H1 (cell line): ENCODE measurements around the gene CNDP2. TPM values are rescaled to one million over a fixed set of nuclear protein-coding genes. Genes with fewer than 3 reads are reported as not detected.

Experiments used
- CTCF ChIA-PET: fragments of 300-600 bp; sonication (Branson Sonifier 250); formaldehyde crosslinking; loops from one replicate; lab custom pipeline; 2021; ENCODE audit not compliant: partially characterized antibody; lab: Charles Lee
- POLR2A ChIA-PET: fragments of 300-600 bp; sonication (Branson Sonifier 250); formaldehyde crosslinking; loops from one replicate; lab custom pipeline; 2021; ENCODE audit warnings: inconsistent platforms; ENCODE audit not compliant: partially characterized antibody; lab: Charles Lee
- DNase-seq, 2 experiments: peaks; one replicate each; pipeline versions ENCODE4 v3.0.0 to v3.0.0-alpha.2; 2010 to 2022; ENCODE audit warnings: low spot score in 2 of 2, low read depth in 1 of 2, mixed read lengths in 1 of 2
- FAIRE-seq: peaks from 2 replicates; lab custom pipeline; 2011; peaks lifted over from hg19 to GRCh38; lab: Jason Lieb, UNC
- H2AFZ ChIP-seq: 2 replicates; pipeline ENCODE4 v1.8.1; 2012; ENCODE audit warnings: low read length, inconsistent platforms
- H2AK5ac ChIP-seq: 2 replicates; pipeline ENCODE4 v1.6.1; 2013; ENCODE audit warnings: low read depth, low read length
- H2BK120ac ChIP-seq: replicated peaks from 2 replicates; pipeline ENCODE3; 2013; ENCODE audit warnings: low read depth, low read length, inconsistent platforms
- H2BK12ac ChIP-seq: 2 replicates; pipeline ENCODE4 v1.6.1; 2013; ENCODE audit warnings: low read depth, low read length
- H2BK15ac ChIP-seq: 2 replicates; pipeline ENCODE4 v1.6.1; 2013; ENCODE audit warnings: low read length
- H2BK20ac ChIP-seq: 2 replicates; pipeline ENCODE4 v1.6.1; 2013; ENCODE audit warnings: low read length
- H2BK5ac ChIP-seq: 2 replicates; pipeline ENCODE4 v1.6.1; 2013; ENCODE audit warnings: low read depth, low read length
- H3K14ac ChIP-seq: 2 replicates; pipeline ENCODE4 v1.6.1; 2013; ENCODE audit warnings: inconsistent platforms; ENCODE audit not compliant: insufficient read length
- H3K18ac ChIP-seq: 2 replicates; pipeline ENCODE4 v1.6.1; 2013; ENCODE audit warnings: low read length; ENCODE audit errors: extremely low read depth
- H3K23ac ChIP-seq: 2 replicates; pipeline ENCODE4 v1.6.1; 2013; ENCODE audit warnings: inconsistent platforms; ENCODE audit not compliant: insufficient read length
- H3K23me2 ChIP-seq: 2 replicates; pipeline ENCODE4 v1.6.1; 2013; ENCODE audit warnings: low read depth, low read length
- H3K27ac ChIP-seq: 2 replicates; pipeline ENCODE4 v1.6.1; 2011; ENCODE audit warnings: low read depth, low read length, inconsistent platforms
- H3K27me3 ChIP-seq, 4 experiments: replicated peaks in 1 of 4; 1 replicate in 1 of 4; 2 replicates in 3 of 4; pipeline versions ENCODE4 v1.6.1 to v1.8.1; 2011 to 2013; ENCODE audit warnings: low read length in 3 of 4, mild to moderate bottlenecking in 3 of 4, inconsistent platforms in 2 of 4, mixed read lengths in 2 of 4, moderate library complexity in 1 of 4; ENCODE audit not compliant: control insufficient read depth in 3 of 4, insufficient read depth in 3 of 4; ENCODE audit errors: extremely low read depth in 1 of 4
- H3K36me3 ChIP-seq, 4 experiments: 2 replicates each; pipeline versions ENCODE4 v1.6.1 to v1.8.1; 2011 to 2013; ENCODE audit warnings: mild to moderate bottlenecking in 4 of 4, low read length in 3 of 4, moderate library complexity in 2 of 4, control low read depth in 1 of 4, inconsistent platforms in 1 of 4; ENCODE audit not compliant: insufficient read depth in 4 of 4, control insufficient read depth in 2 of 4
- H3K4ac ChIP-seq: replicated peaks from 2 replicates; pipeline ENCODE3; 2013; ENCODE audit warnings: low read length, low read depth, mixed read lengths, inconsistent platforms; ENCODE audit not compliant: insufficient read length
- H3K4me1 ChIP-seq, 4 experiments: replicated peaks in 1 of 4; 1 replicate in 1 of 4; 2 replicates in 3 of 4; pipeline versions ENCODE4 v1.6.1 to v1.8.1; 2011 to 2013; ENCODE audit warnings: low read length in 3 of 4, inconsistent platforms in 2 of 4, mixed read lengths in 1 of 4; ENCODE audit not compliant: insufficient read depth in 4 of 4, control insufficient read depth in 3 of 4
- H3K4me2 ChIP-seq, 2 experiments: 2 replicates each; pipeline versions ENCODE4 v1.6.1 to v1.8.1; 2011 to 2013; ENCODE audit warnings: low read depth in 2 of 2, low read length in 2 of 2, control low read depth in 1 of 2, inconsistent platforms in 1 of 2, mild to moderate bottlenecking in 1 of 2; ENCODE audit not compliant: insufficient read depth in 1 of 2
- H3K4me3 ChIP-seq, 4 experiments: fragments of 200-600, 300-600 bp in 1 of 4; sonication (generic), shearing (Covaris generic), sonication (Bioruptor Twin) in 1 of 4; 2 replicates each; pipeline versions ENCODE4 v1.5.1 to v1.8.1; 2011 to 2016; ENCODE audit warnings: low read length in 4 of 4, low read depth in 3 of 4, control low read depth in 2 of 4, inconsistent platforms in 2 of 4, mild to moderate bottlenecking in 2 of 4, mixed read lengths in 1 of 4, moderate library complexity in 1 of 4; ENCODE audit not compliant: insufficient read depth in 2 of 4; ENCODE audit errors: extremely low read depth in 1 of 4
- H3K56ac ChIP-seq: replicated peaks from 2 replicates; pipeline ENCODE3; 2013; ENCODE audit warnings: low read depth, mild to moderate bottlenecking, mixed read lengths, low read length, inconsistent platforms; ENCODE audit not compliant: insufficient read length
- H3K79me1 ChIP-seq: 2 replicates; pipeline ENCODE4 v1.6.1; 2013; ENCODE audit warnings: low read depth, low read length, control low read depth
- H3K79me2 ChIP-seq, 2 experiments: 2 replicates each; pipeline versions ENCODE4 v1.6.1 to v1.8.1; 2012 to 2013; ENCODE audit warnings: low read length in 2 of 2, mild to moderate bottlenecking in 2 of 2, inconsistent platforms in 1 of 2; ENCODE audit not compliant: insufficient read depth in 2 of 2, control insufficient read depth in 1 of 2
- H3K9ac ChIP-seq, 4 experiments: replicated peaks in 1 of 4; 1 replicate in 1 of 4; 2 replicates in 3 of 4; pipeline versions ENCODE4 v1.6.1 to v1.8.1; 2011 to 2013; ENCODE audit warnings: low read depth in 3 of 4, low read length in 3 of 4, control low read depth in 2 of 4, mild to moderate bottlenecking in 2 of 4, moderate library complexity in 2 of 4, inconsistent platforms in 1 of 4; ENCODE audit errors: extremely low read depth in 1 of 4
- H3K9me3 ChIP-seq, 2 experiments: 2 replicates each; pipeline versions ENCODE4 v1.6.1 to v1.8.1; 2012 to 2013; ENCODE audit warnings: mild to moderate bottlenecking in 2 of 2, moderate library complexity in 2 of 2, control low read depth in 1 of 2, inconsistent platforms in 1 of 2, low read depth in 1 of 2, low read length in 1 of 2, mixed read lengths in 1 of 2; ENCODE audit not compliant: insufficient read depth in 2 of 2
- H4K20me1 ChIP-seq, 2 experiments: replicated peaks in 1 of 2; 2 replicates each; pipeline versions ENCODE3 to v1.8.1; 2011 to 2013; ENCODE audit warnings: inconsistent platforms in 2 of 2, low read length in 2 of 2, mild to moderate bottlenecking in 1 of 2; ENCODE audit not compliant: insufficient read depth in 2 of 2, control insufficient read depth in 1 of 2
- H4K5ac ChIP-seq: 2 replicates; pipeline ENCODE4 v1.6.1; 2013; ENCODE audit warnings: low read length, low read depth, mixed read lengths, inconsistent platforms; ENCODE audit not compliant: insufficient read length
- H4K8ac ChIP-seq: 2 replicates; pipeline ENCODE4 v1.8.0; 2013; ENCODE audit warnings: mild to moderate bottlenecking, moderate library complexity, low read length, inconsistent platforms; ENCODE audit not compliant: insufficient read depth; ENCODE audit errors: extremely low read depth
- H4K91ac ChIP-seq: replicated peaks from 2 replicates; pipeline ENCODE3; 2013; ENCODE audit warnings: low read length, mixed read lengths, inconsistent platforms; ENCODE audit not compliant: insufficient read length
- CREB1 ChIP-seq: IDR thresholded peaks from 2 replicates; pipeline ENCODE4 v1.6.1; 2012; ENCODE audit warnings: inconsistent platforms
- NANOG ChIP-seq: IDR thresholded peaks from 2 replicates; pipeline ENCODE4 v1.6.1; 2011; ENCODE audit warnings: low read length, low read depth, mild to moderate bottlenecking, inconsistent platforms; ENCODE audit not compliant: insufficient read depth, poor library complexity, severe bottlenecking
- POLR2A ChIP-seq, 2 experiments: IDR thresholded peaks; 1 replicate in 1 of 2; 2 replicates in 1 of 2; pipeline ENCODE4 v1.6.1; 2011; ENCODE audit warnings: low read depth in 2 of 2, low read length in 2 of 2, mild to moderate bottlenecking in 2 of 2; ENCODE audit errors: control extremely low read depth in 1 of 2
- RNF2 ChIP-seq: fragments of 200-900, 300-1000 bp; sonication (generic); IDR thresholded peaks from 2 replicates; pipeline ENCODE4 v1.7.1; 2016; ENCODE audit warnings: borderline replicate concordance, low read depth, mild to moderate bottlenecking, antibody characterized with exemption, low read length; ENCODE audit not compliant: poor library complexity, severe bottlenecking; ENCODE audit errors: missing control alignments
- WGBS, 2 experiments: shearing (Covaris generic) in 1 of 2; methylation state at CpG; one replicate each; pipeline versions ENCODE4 v1.1.6 to v1.1.7; 2013 to 2015; ENCODE audit warnings: low lambda C conversion rate in 2 of 2, mixed read lengths in 2 of 2, inconsistent platforms in 1 of 2, low coverage in 1 of 2, missing lambda C conversion rate in 1 of 2; ENCODE audit not compliant: insufficient replicate concordance in 2 of 2, insufficient coverage in 1 of 2, insufficient read length in 1 of 2; ENCODE audit errors: extremely low coverage in 1 of 2, missing lambda C conversion rate in 1 of 2; 5-methylcytosine and 5-hydroxymethylcytosine counted together
- polyA plus RNA-seq, 7 experiments: library from polyadenylated mRNA; depleted of rRNA in 3 of 7; stranded (reverse) in 5 of 7; unstranded in 2 of 7; fragments of >200 nt in 5 of 7; fragments of 200-250 nt in 2 of 7; gene quantifications; 1 replicate in 5 of 7; 2 replicates in 1 of 7; 4 replicates in 1 of 7; pipeline versions ENCODE4 v1.2.1 to v1.2.3, GENCODE V29; 2011 to 2013; ENCODE audit warnings: missing spikeins in 2 of 7, mixed read lengths in 2 of 7
- total RNA-seq: library from RNA; stranded (reverse); fragmentation: NEBNext Ultra II Directional; extraction: Animal tissue kit (Norgen Biotek cat#: 25700); gene quantifications from 2 replicates; pipeline ENCODE4 v1.2.1, GENCODE V29; 2021

CNDP2 gene
- total and polyA plus RNA-seq, 2 of the 8 experiments (the other 6 are each of a cell fraction or from before 2014, with no cell fraction given) = 71.8 to 243 TPM

GRCh38 chr18:74463983-74464382 lies 32.2 kb upstream of the CNDP2 start:
- Histone ChIP-seq H2BK20ac (no peak overlapping the region), H4K20me1 (no peaks in the 10 kb centered on the region), H3K56ac (no peak overlapping the region), H2BK12ac (no peak overlapping the region), H3K27ac (no peak overlapping the region), H2BK120ac (no peak overlapping the region), H3K23ac (no peak overlapping the region), H2BK5ac (no peak overlapping the region), H3K18ac (no peak overlapping the region), H2AK5ac (no peak overlapping the region), H4K8ac (no peak overlapping the region), H3K14ac (no peak overlapping the region), H3K4me2 (no peak overlapping the region), H2BK15ac (no peak overlapping the region), H3K79me2 (no peaks in the 10 kb centered on the region), H3K9me3 (no peaks in the 10 kb centered on the region; a peak in 1 of 4 replicates), H4K5ac (no peak overlapping the region), H3K27me3 (peaks cover 0 to under 1% (median 0%) of the 10 kb centered on the region in 4 experiments; a peak in 2 of 7 replicates), H3K79me1 (no peaks in the 10 kb centered on the region), H4K91ac (no peak overlapping the region), H3K4me3 (no peak overlapping the region), H3K4me1 (no peaks in the 10 kb centered on the region; a peak in 2 of 7 replicates), H3K9ac (no peak overlapping the region), H3K4ac (no peak overlapping the region), H3K36me3 (no peaks in the 10 kb centered on the region), H2AFZ (no peak overlapping the region), H3K23me2 (no peaks in the 10 kb centered on the region)
- WGBS, 2 experiments = 100% methylated on average over 1 of the region's 1 CpG; no CpG with 5 or more reads in 1 of the 2 experiments
- DNase-seq = no peak
- ChIA-PET CTCF (interaction anchor here (1.1 kb wide), 1 partner anchor 122 kb away, joined by 3 read pairs; no protein-coding TSS in a partner anchor), POLR2A (interaction anchor here (1.2 kb wide), 1 partner anchor 32 kb away, joined by 3 read pairs; the partner anchor contains the start of gene CNDP2)
- no peak for FAIRE-seq
- TF ChIP-seq CREB1 = no peak
- no peak for TF ChIP-seq POLR2A (IDR thresholded peaks at IDR 0.05; ENCODE audit: control extremely low read depth in 1 of 2, low read depth in 2 of 2, low read length in 2 of 2)
- TF ChIP-seq NANOG = no peak
- no peak for TF ChIP-seq RNF2
